Stimulated activated CD8-positive, alpha-beta memory T cell treated with anti-CD3 and anti-CD28 coated beads, Interleukin-4, amount 100 ng/mL, for 48 hours (primary cell): Measurements from ENCODE around the gene AK3.

Source experiments
- DNase-seq: peaks from one replicate; pipeline ENCODE4 v3.0.0-alpha.2; 2020

Gene AK3

DNA sequence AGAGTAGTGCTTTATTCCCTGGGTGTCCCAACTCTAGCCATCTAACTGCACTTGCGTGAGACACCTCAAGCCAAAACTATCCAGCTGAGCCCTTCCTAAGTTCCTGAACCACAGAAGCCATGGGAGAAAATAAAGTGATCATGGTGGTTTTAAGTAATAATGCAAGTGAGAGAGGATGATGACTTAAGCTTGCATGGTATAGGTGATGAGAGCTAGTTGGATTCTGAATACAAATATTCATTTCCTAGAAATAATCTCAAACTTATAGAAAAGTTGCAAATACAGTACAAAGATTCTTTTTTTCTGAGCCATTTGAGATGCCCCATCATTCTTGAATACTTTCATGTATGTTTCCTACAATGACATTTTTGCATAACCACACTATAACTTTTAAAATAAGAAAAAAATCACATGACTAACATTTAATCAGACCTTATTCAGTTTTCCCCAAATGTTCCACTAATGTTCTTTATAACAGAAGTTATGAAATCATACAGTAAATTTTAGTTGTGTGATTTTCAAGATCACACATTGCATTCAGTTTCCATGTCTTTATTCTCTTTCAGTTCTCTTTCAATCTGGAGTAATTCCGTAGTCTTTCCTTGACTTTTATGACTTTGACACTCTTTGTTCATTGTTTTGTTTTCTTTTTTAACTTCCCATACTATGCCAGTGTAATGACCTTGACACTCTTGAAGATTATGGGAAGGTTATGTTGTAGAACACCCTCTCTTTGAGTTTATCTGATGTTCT lies 5.5 kb upstream of the AK3 start:
- DNase-seq = no peak

DNA sequence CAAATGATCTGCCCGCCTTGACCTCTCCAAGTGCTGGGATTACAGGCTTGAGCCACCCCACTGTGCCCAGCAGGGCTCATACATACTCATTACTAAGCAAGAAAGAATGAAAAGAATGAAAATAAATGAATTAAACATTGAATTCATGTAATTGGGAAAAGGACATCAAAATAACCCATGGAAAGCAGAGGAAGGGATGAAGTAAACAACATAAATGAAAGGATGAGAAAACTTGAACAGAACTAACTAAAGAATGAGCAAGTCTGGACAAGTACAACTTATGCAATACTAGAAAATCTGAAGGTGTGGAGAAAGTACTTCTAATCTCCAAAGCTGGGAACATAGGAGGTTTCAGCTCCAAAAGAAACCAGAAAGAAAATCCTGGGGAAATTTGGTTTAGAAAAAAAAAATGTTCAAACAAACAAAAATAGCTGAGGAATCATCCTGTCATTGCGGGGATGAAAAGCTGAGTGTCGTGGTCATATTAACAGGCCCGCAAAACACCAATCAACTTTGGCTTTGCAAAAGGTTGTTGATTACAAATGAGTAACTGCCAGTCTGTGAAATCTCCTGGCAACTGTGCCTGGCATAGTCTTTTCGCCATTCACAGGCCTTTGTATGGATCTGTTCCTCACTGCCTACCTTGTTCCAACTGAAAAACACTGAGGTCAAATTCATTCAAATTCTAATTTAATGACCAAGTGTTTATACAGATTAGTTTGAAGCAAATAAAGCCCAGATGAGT lies 2.3 kb upstream of the AK3 start:
- DNase-seq = no peak

DNA sequence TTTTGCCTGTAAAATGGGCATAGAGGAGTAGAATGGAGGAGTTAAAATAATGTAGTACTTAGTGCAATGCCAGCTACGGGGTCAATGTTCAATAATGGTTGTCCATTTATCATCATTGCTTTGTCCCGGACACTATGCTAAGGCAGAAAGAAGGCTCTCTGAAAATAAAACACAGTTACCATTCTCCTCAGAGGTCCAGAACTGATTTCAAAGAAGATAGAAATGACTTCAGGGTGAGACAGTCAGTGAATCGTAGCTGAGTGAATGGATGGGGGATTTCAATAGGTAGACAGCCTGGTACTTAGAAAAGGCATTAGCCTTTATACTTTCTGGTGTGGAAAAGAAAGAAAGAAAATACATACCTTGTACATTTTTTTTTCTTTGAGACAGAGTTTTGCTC lies 1.2 kb upstream of the AK3 start:
- no peak for DNase-seq

DNA sequence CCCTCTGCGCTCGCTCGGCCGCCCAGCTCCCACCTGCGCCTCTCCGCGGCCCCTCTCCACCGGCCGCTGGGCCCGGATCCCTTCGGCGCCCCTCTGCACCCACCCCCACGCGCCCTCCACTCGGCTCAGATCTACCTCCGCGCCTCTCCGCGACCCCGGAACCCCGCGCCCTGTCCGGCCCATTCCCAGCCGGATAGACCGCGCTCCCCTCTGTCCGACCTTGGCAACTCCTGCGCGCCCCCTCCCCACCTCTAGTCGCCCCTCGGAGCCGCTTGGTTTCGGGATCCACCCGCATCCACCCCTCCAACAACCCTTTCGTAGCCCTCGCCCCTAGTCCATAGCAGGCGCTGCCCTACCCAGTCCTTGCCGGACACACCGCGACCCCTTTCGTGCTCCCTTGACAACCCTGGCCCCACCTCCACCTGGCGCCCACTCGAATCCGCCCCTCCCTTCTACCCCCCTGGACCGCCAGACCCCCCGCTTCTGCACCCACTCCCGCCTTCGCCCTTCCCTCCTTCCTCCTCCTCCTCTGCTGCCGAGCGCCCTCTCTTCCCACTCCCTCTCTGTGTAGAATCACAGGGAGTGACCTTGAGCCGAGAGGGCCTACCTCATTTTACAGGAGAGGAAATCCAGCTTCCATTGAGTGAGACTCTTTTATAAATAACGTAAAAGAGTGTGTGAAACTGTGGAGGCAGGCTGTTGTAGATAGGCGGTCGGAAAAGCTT lies 525 bp upstream of the AK3 start:
- DNase-seq = peak; percentile 36

DNA sequence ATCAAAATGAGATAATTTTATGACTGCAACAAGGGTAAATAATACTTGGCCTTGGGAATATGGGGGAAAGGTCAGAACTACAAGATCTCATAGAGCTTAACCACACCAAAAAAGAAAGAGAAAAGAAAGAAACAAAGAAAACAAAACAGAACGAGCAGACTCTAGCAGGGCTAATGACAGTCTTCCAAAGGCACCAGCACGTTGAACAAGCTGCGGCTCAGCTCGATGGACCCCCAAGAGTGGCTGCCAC lies 689 bp downstream of the AK3 start:
- DNase-seq = no peak

DNA sequence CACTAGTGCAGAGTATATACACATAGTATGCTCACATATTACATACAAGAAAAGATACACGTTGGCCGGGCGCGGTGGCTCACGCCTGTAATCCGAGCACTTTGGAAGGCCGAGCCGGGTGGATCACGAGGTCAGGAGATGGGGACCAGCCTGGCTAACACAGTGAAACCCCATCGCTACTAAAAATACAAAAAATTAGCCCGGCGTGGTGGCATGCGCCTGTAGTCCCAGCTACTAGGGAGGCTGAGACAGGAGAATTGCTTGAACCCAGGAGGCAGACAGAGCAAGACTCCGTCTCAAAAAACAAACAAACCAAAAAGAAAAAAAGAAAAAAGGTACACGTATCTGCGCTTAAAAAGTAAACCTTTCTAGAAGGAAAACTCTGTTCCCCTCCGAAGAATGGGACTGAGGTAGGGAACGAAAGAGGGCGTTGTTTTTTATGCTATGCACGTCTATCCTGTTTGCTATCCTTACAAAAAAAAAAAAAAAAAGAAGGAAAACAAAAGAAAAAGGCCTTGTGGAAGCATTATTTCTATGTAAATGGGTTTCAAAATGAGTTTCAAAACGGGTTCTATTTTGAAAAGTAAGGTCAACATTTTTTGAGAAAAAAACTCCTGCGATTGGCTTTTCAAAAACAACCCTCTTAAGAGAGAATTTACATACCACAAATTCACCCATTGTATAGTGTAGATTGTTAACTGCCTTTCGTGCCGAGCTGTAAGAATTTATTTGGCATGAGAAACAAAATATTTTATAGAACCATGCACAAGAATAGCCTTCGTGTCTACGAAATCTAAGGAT lies 1.2 kb downstream of the AK3 start:
- DNase-seq = no peak

DNA sequence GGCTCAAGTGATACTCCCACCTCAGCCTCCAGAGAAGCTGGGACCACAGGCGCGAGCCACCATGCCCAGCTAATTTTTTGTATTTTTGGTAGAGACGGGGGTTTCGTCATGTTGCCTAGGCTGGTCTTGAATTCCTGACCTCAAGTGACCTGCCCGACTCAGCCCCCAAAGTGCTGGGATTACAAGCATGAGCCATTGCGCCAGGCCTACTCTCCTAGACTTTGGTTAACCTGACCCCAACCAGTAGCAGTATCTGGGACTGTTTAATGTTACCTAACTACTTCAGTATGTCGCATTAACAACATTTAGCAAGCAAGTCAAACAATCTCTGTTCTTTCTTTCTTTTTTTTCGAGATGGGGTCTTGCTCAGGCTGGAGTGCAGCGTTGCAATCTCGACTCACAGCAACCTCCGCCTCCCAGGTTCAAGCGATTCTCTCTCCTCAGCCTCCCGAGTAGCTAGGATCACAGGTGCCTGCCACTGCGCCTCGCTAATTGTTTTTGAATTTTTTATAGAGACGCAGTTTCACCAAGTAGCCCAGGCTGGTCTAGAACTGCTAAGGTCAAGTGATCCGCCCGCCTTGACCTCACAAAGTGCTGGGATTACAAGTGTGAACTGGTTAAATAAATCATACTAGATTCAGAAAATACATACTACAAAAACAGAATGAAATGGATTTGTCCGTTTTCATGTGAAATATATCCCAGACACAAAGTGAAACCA lies 2.0 kb downstream of the AK3 start:
- DNase-seq = no peak

DNA sequence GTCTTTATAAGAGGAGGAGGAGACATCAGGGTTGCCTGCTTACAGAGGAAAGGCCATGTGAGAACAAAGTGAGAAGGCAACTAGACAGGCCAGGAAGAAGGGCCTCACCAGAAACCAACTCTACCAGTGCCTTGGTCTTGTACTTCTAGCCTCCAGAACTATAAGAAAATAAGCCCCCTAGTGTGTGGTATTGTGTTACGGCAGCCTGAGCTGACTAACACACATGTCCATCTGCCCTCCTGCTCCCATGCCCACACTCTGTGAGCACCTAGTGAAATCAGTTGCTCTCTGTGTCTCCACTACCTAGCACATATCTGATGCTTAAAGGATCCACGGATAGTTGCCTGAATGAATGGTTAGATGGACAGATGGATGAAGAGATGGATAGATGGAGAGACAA lies 6.9 kb downstream of the AK3 start:
- no peak for DNase-seq

DNA sequence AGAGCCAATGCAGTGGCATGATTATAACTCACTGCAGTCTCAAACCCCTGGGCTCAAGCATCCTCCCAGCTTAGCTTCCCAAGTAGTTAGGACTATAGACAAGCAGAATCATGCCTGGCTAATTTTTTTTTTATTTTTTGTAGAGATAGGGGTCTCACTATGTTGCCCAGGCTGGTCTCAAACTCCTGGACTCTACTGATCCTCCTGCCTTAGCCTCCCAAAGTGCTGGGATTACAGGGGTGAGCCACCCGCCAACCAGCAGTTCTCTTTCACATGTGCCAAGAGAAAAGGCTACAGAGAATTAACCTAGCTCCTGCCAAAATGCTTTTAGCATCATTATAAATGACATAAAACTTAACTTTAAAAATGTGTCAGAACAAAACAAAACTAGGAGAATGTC lies 8.1 kb downstream of the AK3 start:
- no peak for DNase-seq

DNA sequence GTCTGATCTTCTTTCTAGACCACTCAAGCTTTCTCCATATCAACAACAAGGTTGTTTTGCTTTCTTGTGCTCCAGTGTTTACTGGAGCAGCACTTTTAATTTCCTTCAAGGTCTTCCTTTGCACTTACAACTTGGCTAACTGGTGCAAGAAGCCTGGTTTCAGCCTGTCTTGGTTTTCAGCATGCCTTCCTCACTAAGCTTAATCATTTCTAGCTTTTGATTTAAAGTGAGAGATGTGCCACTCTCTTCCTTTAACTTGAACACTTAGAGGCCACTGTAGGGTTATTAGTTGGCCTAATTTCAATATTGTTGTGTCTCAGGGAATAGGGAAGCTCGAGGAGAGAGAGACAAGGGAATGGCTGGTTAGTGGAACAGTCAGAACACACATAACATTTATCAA lies 13.4 kb downstream of the AK3 start:
- DNase-seq = no peak

DNA sequence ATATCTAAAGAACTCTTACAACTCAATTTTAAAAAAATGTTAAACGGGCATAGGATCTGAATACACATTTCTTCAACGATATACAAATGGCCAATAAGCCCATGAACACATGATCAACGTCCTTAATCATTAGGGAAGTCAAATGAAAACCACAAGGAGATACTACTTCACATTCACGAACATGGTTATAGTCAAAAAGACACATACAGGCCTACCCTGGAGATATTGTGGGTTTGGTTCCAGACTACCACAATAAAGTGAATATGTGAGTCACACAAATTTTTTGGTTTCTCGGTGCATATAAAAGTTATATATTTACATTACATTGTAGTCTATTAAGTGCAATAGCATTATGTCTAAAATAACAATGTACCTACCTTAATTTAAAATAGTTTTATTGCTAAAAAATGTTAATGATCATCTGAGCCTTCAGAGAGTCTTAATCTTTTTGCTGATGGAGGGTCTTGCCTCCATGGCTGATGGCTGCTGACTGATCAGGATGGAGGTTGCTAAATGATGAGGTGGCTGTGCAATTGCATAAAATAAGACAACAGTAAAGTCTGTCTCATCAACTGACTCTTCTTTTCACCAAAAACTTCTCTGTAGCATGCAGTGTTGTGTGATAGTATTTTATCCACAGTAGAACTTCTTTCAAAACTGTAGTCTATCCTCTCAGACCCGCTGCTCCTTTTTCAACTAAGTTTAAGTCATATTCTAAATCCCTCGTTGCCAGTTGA lies 15.1 kb downstream of the AK3 start:
- no peak for DNase-seq

DNA sequence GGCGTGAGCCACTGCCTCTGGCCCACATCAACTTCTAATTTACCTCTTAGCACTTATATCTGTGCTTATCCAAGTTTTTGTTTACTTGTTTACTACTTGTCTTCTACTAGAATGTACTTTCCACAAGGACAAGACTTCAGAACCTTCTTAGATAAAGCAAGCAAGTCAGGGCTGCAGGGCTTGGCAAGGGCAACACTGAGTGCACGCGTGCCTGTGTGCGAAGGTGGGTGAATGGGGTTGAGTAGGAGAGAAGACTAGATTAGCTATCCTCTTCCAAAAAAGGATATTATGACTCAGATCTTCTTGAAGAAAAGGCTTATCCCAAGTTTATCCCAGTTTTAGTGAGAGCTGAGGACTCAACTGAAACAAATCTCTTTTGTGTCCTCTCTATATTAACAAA lies 19.3 kb downstream of the AK3 start:
- DNase-seq = no peak

DNA sequence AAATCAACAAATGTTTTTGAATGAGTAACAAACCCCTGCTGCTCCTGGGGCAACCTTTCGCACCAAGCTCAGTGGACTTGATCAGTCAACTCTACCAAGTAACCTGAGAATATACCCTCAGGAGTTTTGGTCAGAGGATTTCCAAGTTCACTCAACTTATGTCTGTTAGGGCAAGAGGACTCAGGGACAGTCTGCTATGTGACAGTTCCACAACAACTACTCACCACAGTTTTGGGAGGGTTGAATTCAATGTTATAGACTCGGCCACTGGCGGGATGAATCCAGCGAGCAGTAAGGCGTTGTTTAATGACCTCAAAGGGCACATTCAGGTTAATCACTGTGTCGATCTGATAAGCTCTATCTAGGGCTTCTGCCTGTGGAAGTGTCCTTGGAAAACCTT lies 22.1 kb downstream of the AK3 start:
- no peak for DNase-seq

DNA sequence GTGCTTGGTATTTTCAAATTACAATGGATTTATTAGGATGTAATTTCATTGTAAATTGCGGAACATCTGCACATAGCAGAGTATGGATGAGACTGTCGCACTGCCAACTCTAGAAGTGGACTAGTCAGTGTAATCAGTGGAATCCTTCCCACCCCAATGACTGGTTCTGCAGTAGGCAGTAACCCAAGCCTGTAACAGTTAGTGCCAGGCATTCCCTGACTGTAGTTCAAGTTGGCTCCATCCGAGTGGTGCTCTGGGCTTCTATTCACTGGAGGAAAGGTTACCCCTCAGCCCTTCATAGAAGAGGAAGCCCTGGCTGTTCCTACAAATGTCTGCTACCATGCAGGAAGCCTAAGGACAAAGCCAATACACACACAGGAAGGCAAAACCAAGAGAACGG lies 23.2 kb downstream of the AK3 start:
- DNase-seq = no peak

DNA sequence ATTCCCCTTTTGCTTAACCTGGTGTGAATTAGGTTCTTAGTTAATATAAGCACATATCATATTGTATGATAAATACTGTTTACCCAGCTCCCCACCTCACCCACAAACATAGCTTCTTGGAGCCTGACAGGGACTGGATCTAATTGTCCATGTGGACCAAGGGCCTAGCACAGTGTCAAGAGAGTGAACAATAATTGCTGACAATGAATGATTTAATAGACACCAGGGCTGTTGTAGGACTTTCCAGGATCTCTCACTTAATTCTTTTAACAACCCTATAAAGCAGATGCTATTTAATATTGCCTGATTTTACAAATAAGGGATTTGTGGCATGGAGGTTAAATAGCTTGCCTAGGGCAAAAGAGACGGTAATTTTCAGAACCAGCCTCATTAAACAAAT lies 24.8 kb downstream of the AK3 start:
- DNase-seq = no peak

DNA sequence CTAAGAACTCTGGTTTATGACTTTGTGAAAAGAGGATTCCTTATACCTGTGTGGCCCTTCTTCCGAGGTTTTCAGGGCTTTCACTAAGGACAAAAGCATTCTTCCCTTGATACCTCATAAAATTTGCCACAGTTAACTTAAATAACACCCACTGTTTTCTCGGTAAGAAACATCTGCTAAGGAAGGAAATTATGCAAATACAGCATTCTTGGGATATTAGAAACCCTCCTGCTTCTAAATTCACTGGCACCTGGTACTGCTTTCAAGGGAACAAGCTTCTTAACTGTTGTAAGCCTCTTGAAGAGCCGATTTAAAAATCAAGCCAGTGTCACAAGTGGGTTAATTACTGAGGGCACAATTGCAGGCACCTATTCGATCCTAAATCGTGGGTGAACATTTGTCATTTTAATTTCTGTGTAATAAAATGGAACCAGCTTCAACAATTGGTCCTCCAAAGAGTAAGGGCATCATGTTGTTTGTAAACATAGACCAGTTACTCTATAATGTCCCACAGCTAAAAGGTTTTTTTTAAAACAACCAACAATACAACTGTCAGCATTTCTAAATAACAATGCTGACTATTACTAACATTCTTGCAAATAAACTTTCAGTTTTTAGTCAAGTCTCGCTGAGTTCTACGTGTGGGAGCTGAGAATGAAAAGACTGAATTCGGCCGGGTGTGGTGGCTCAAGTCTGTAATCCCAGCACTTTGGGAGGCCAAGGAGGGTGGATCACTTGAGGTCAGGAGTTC lies 26.6 kb downstream of the AK3 start:
- DNase-seq = no peak

DNA sequence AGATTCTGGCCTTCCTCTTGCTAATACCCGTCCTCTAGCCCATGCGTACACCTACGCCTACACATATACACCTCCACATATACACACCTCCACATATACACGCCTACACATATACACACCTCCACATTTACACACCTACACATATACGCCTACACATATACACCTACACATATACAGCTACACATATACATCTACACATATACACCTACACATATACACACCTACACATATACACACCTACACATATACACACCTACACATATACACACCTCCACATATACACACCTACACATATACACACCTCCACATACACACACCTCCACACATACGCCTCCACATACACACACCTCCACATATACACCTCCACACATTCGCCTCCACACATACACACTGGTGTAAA lies 27.2 kb downstream of the AK3 start:
- no peak for DNase-seq

DNA sequence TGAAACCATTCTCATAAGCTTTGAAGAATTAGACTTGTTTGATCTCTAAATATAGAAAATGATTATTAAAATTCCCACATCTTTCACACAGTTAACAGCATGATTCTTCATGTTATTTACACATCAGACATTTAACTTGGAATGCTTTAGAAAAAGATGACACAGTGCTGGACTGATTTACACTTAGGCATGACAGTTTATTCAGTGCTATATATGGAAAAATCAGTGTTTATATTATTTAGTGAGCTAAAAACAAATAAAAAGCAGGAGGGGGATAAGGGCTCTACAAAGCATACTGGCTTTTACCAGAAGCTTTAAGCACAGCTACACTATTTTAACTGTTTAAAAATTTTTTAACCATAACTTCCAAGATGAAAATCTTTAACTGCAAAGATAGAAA lies 31.6 kb downstream of the AK3 start:
- DNase-seq = no peak

DNA sequence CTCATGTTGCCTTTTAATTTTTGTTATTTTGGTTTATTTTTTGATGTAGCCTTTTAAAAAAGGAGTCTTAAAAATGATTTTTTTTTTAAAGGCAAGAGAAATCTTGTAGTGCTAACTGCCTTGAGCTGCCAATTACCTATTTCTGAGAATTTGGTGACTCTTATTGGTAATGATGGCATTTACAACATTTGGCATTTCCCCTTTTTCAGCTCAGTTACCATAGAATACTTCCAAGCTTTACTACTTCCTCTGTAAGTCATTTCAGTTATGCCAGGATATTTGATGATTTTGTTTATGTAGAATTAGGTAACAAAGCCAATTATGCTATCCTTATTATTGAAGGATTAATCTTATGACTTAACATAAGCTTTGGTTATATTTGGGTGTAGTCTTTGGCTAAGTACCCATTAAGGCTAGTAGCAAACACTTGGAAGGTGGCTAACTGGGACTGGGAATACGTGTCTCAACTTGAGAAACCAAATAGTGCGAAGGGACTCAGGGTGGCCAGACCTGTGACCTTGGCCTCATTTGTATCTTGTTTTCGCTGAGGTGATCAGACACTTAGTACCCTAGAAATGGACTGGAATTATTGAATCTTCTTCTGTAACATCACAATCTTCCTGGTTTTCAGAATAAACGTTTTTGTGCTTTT lies 33.9 kb downstream of the AK3 start:
- no peak for DNase-seq

DNA sequence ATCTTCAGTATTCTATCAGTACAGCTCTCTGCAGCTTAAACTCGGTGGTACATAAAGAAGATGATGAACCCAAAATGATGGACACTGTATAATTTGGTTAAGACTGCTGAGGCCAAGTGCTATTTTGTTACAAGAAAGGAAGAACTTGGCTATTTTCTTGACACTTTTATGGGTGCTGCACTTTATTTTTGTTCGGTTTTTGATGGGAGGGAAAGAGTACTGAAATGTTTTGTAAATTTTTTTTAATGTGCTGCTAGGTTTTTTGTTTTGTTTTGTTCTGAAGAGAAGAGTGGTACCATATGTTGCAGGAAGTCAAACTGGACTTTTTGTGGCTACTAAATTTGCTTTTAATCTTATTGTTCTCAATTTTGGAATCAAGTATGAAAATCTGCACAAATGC lies 35.0 kb downstream of the AK3 start:
- no peak for DNase-seq

DNA sequence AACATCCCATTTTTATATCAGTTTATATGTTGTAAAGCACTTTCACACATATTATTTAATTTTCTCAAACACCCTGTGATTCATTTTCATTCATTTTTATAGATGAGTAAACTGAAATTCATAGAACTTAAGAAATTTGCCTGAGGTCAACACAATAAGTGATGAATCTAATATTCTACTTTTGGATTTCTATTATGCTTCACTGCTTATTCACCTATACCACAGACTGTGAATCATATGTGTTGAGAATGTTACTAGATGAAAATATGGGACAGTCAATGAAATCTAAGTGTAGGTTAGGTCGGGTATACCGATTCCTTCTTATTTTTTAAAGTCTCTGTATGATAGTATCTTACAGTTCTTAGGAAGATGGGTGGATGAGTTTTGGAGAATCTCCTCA lies 36.9 kb downstream of the AK3 start:
- no peak for DNase-seq
